HepG2 (cell line): Measurements from ENCODE around the gene NT5C. TPM values are rescaled to one million over a fixed set of nuclear protein-coding genes. Genes with fewer than 3 reads are reported as not detected.

Source experiments
- HNF4A ChIP-seq: sonication (generic); formaldehyde crosslinking; IDR thresholded peaks from 2 replicates; pipeline ENCODE4 v1.4.0; 2020; ENCODE audit warnings: missing genetic modification reagents
- HOXD1 ChIP-seq: sonication (generic); formaldehyde crosslinking; IDR thresholded peaks from 2 replicates; pipeline ENCODE4 v1.5.0; 2020; ENCODE audit warnings: missing genetic modification reagents
- MBD4 ChIP-seq: IDR thresholded peaks from 2 replicates; pipeline ENCODE4 v1.6.1; 2012; ENCODE audit warnings: low read length, inconsistent platforms, borderline replicate concordance
- MTA1 ChIP-seq: sonication (generic); formaldehyde crosslinking; IDR thresholded peaks from 2 replicates; pipeline ENCODE4 v1.4.0; 2020; ENCODE audit warnings: missing genetic modification reagents, mild to moderate bottlenecking, borderline replicate concordance
- PRDM10 ChIP-seq: sonication (generic); formaldehyde crosslinking; IDR thresholded peaks from 2 replicates; pipeline ENCODE4 v1.4.0; 2020; ENCODE audit warnings: low read depth, missing genetic modification reagents
- PRDM15 ChIP-seq: sonication (generic); formaldehyde crosslinking; IDR thresholded peaks from 2 replicates; pipeline ENCODE4 v1.4.0; 2020; ENCODE audit warnings: missing genetic modification reagents
- SIN3A ChIP-seq: IDR thresholded peaks from 2 replicates; pipeline ENCODE4 v1.6.1; 2011; ENCODE audit warnings: low read depth, mild to moderate bottlenecking, control low read depth, low read length, borderline replicate concordance
- ZBTB25 ChIP-seq: IDR thresholded peaks from 2 replicates; pipeline ENCODE4 v1.6.1; 2018; ENCODE audit warnings: missing genetic modification reagents
- ZFP91 ChIP-seq: sonication (generic); formaldehyde crosslinking; IDR thresholded peaks from 2 replicates; pipeline ENCODE4 v1.9.0; 2022; ENCODE audit warnings: missing genetic modification reagents, mild to moderate bottlenecking, borderline replicate concordance
- ZIK1 ChIP-seq: sonication (generic); formaldehyde crosslinking; IDR thresholded peaks from 2 replicates; pipeline ENCODE4 v1.5.0; 2020; ENCODE audit warnings: mild to moderate bottlenecking, low read depth, missing genetic modification reagents, borderline replicate concordance
- ZKSCAN1 ChIP-seq: fragments of 150-350 bp; IDR thresholded peaks from 2 replicates; pipeline ENCODE4 v1.6.1; 2014; ENCODE audit warnings: low read length
- ZNF331 ChIP-seq: sonication (generic); formaldehyde crosslinking; IDR thresholded peaks from 2 replicates; pipeline ENCODE4 v1.4.0; 2020; ENCODE audit warnings: missing genetic modification reagents
- ZNF335 ChIP-seq: sonication (generic); formaldehyde crosslinking; IDR thresholded peaks from 2 replicates; pipeline ENCODE4 v1.4.0; 2020; ENCODE audit warnings: missing genetic modification reagents
- ZNF747 ChIP-seq: sonication (generic); formaldehyde crosslinking; IDR thresholded peaks from 2 replicates; pipeline ENCODE4 v1.8.1; 2023; ENCODE audit warnings: missing genetic modification reagents, mild to moderate bottlenecking, borderline replicate concordance
- ZSCAN22 ChIP-seq: sonication (generic); formaldehyde crosslinking; IDR thresholded peaks from 2 replicates; pipeline ENCODE4 v1.4.0; 2020; ENCODE audit warnings: mild to moderate bottlenecking, missing genetic modification reagents
- ZXDC ChIP-seq: sonication (generic); formaldehyde crosslinking; IDR thresholded peaks from 2 replicates; pipeline ENCODE4 v1.5.0; 2020; ENCODE audit warnings: mild to moderate bottlenecking, missing genetic modification reagents
- polyA plus RNA-seq, 8 experiments: library from polyadenylated mRNA; depleted of rRNA in 3 of 8; stranded (reverse) in 7 of 8; unstranded in 1 of 8; fragments of >200 nt; fragmentation: Illumina TruSeq in 4 of 8; extraction: Trizol in 4 of 8; gene quantifications; 2 replicates each; pipeline versions ENCODE4 v1.2.1 to v1.2.3, GENCODE V29; 2011 to 2016; ENCODE audit warnings: low read depth in 4 of 8, missing spikeins in 1 of 8, mixed read lengths in 1 of 8; ENCODE audit not compliant: insufficient read depth in 1 of 8
- total RNA-seq, 5 experiments: library from RNA; depleted of rRNA; stranded (reverse); fragments of >200 nt; fragmentation: Illumina TruSeq; extraction: Trizol; gene quantifications; 2 replicates each; pipeline ENCODE4 v1.2.3, GENCODE V29; 2016; ENCODE audit warnings: low read depth in 1 of 5

The NT5C gene
- total and polyA plus RNA-seq, 2 of the 13 experiments (the other 11 are each of a cell fraction or from before 2014, with no cell fraction given), result 42.8 to 48.6 TPM

- peak; percentile 54; the same call in 1 of the 2 replicates for TF ChIP-seq ZNF335 (CRISPR knock-in tag)
- no peak for TF ChIP-seq HOXD1 (CRISPR knock-in tag)
- TF ChIP-seq ZBTB25 (CRISPR knock-in tag), result peak; percentile 59; the same call in 1 of the 2 replicates
- TF ChIP-seq ZIK1 (CRISPR knock-in tag), result no peak
- no peak for TF ChIP-seq ZSCAN22 (CRISPR knock-in tag)
- no peak for TF ChIP-seq MBD4
- TF ChIP-seq MTA1, result 0 out of 2 replicates have a peak, but pooled peaks have one; percentile 36
- TF ChIP-seq ZFP91 (CRISPR knock-in tag), result peak; percentile 31; the same call in 1 of the 2 replicates
- no peak for TF ChIP-seq ZNF747 (CRISPR knock-in tag)
- TF ChIP-seq PRDM15, result no peak
- TF ChIP-seq SIN3A, result peak; percentile 32; the same call in 1 of the 2 replicates
- TF ChIP-seq HNF4A (CRISPR knock-in tag), result peak; percentile 29; the same call in 1 of the 2 replicates
- TF ChIP-seq ZNF331 (CRISPR knock-in tag), result peak; percentile 65; the same call in 1 of the 2 replicates
- no peak for TF ChIP-seq ZKSCAN1
- 0 out of 2 replicates have a peak, but pooled peaks have one; percentile 60 for TF ChIP-seq PRDM10
- TF ChIP-seq ZXDC, result no peak
Observed at GRCh38 chr17:75096082-75096625, 35.4 kb downstream of the NT5C start (continued).
